Measurements from ENCODE around the gene GPR157.
"Not testable (repeated sequence)": the region's sequence is repeated elsewhere in the genome, so short reads cannot be mapped to it uniquely, and the experiment has no call there.

GRCh38 chr1:9155405-9155804 lies 26.5 kb upstream of the GPR157 start:
- not testable (repeated sequence) for TF ChIP-seq CTCF, POLR2A (IDR thresholded peaks at IDR 0.05)

Data from Peyer's patch (tissue), 4 donors.